GDM1 (cell line): ENCODE measurements around the gene SNAPC2.
"Not testable (repeated sequence)": the region's sequence is repeated elsewhere in the genome, so short reads cannot be mapped to it uniquely, and the experiment has no call there.

Source experiments
- DNase-seq: peaks from one replicate; lab custom pipeline; 2025; lab: John Stamatoyannopoulos, UW

SNAPC2 gene

GRCh38 chr19:7921302-7921966, 1.3 kb downstream of the SNAPC2 start:
- DNase-seq, result no peak

- DNase-seq, result no peak
Measured at GRCh38 chr19:7921967-7922835, 2.1 kb downstream of the SNAPC2 start.

GRCh38 chr19:7922836-7923195, 2.7 kb downstream of the SNAPC2 start:
- no peak for DNase-seq

GRCh38 chr19:7923295-7924191, 3.4 kb downstream of the SNAPC2 start:
- DNase-seq, result no peak

GRCh38 chr19:7924241-7924640, 4.1 kb downstream of the SNAPC2 start:
- DNase-seq, result no peak

- no peak for DNase-seq
Measured at GRCh38 chr19:7924651-7925170, 4.6 kb downstream of the SNAPC2 start.

GRCh38 chr19:7925171-7925851, 5.2 kb downstream of the SNAPC2 start:
- peak; percentile 51 for DNase-seq

GRCh38 chr19:7926021-7926726, 6.0 kb downstream of the SNAPC2 start, which contains the start of gene CTXN1:
Gene CTXN1 (minus strand): TSS chr19:7926135. CDS start chr19:7925538, 597 bp downstream.
- peak; percentile 35 for DNase-seq

- DNase-seq, result no peak
Measured at GRCh38 chr19:7926727-7927604, 6.8 kb downstream of the SNAPC2 start.

GRCh38 chr19:7927605-7928333, 7.6 kb downstream of the SNAPC2 start:
- DNase-seq, result no peak

- DNase-seq, result no peak
Measured at GRCh38 chr19:7928334-7928706, 8.2 kb downstream of the SNAPC2 start.

GRCh38 chr19:7928741-7929701, 8.9 kb downstream of the SNAPC2 start:
- peak; percentile 20 for DNase-seq

- not testable (repeated sequence) for DNase-seq
Measured at GRCh38 chr19:7930030-7930429, 9.9 kb downstream of the SNAPC2 start.

- no peak for DNase-seq
Measured at GRCh38 chr19:7930765-7931164, 10.6 kb downstream of the SNAPC2 start.

GRCh38 chr19:7931221-7932061, 11.3 kb downstream of the SNAPC2 start:
- no peak for DNase-seq

- DNase-seq, result no peak
Measured at GRCh38 chr19:7932276-7932929, 12.3 kb downstream of the SNAPC2 start.

- no peak for DNase-seq
Measured at GRCh38 chr19:7932930-7933300, 12.8 kb downstream of the SNAPC2 start.
